ENCODE results near the gene CAPZB. TPM values are rescaled to one million over a fixed set of nuclear protein-coding genes. Genes with fewer than 3 reads are reported as not detected.
A peak's percentile ranks its signal among the peaks of the same experiment; 100 is the strongest.

Gene CAPZB
- total RNA-seq, 2 donors from 2014 or later = 336 to 373 TPM

DNA sequence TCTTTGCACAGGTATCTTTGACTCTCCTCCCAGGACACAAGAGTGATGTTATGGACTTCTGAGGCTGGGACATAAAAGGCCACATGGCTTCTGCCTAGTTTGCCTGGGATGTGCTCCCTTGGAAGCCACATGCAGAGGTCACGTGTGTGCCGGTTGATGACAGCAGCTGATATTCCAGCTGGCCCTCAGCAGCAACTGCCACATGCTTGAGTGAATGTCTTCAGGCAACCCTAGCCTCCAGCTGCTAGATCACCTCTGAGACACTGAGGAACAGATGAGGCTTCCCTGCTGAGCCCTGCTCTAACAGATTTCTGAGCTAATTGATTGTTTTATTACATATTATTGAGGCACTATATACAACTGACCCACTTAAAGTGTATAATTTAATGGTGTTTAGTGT is 185.1 kb downstream of the CAPZB start:
- no peak for ATAC-seq (replicated peaks in 1 of 2)
- H3K4me3 Mint-ChIP-seq = no peak overlapping the region
- H3K4me1 Mint-ChIP-seq (ENCODE audit: low read depth) = no peaks in the 10 kb centered on the region
- no peaks in the 10 kb centered on the region for H3K27me3 Mint-ChIP-seq (ENCODE audit: low read depth)
- peaks cover 8% of the 10 kb centered on the region in 2 donors for H3K9me3 Mint-ChIP-seq
- no peak for DNase-seq
- H3K36me3 Mint-ChIP-seq (ENCODE audit: insufficient read depth in 2 of 2) = peaks cover 11 to 18% of the 10 kb centered on the region in 2 donors
- no peak overlapping the region for H3K27ac Mint-ChIP-seq

DNA sequence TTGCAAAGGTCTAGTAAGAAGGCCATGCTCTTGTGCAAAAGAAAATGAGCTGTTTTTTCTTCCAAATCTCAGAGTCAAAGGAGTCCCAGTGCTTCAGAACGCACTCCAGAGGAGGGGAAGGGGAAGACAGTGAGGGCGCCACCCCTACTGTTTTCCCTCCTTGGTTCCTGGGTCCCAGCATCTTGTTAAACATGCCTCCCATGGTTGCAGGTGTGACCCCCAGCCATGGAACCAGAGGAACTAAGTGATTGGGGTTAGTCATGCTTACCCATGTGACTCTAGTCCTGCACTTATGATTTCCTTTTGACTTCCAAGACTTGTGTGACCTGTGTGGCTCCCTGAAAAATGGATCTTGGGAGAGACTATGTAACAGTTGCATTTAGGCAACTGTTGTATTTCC is 190.7 kb downstream of the CAPZB start:
- Mint-ChIP-seq H3K9me3 (peaks cover 11 to 18% of the 10 kb centered on the region in 2 donors), H3K4me3 (no peak overlapping the region), H3K27ac (no peak overlapping the region), H3K4me1 (ENCODE audit: low read depth) (no peaks in the 10 kb centered on the region), H3K36me3 (ENCODE audit: insufficient read depth in 2 of 2) (peaks cover 17 to 27% of the 10 kb centered on the region in 2 donors), H3K27me3 (ENCODE audit: low read depth) (peaks cover 3% of the 10 kb centered on the region)
- no peak for ATAC-seq (replicated peaks in 1 of 2)
- no peak for DNase-seq

DNA sequence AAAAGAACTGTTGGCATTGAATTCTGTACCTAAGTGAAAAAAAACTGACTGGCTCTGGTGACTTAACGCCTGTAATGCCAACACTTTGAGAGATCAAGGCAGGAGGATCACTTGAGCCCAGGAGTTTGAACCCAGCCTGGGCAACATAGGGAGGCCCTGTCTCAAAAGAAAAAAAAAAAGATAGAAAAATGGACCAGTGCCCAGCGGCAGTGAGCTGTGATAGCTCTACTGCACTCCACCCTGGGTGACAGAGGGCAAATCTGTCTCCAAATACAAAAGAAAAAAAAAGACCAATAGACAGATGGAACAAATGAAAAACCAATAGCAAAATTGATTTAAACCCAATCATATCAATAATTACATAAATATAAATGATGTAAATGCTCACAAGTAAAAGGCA is 196.1 kb downstream of the CAPZB start:
- ATAC-seq (replicated peaks in 1 of 2) (no peak), DNase-seq (no peak)
- H3K36me3 Mint-ChIP-seq (ENCODE audit: insufficient read depth in 2 of 2) = peaks cover 8 to 10% of the 10 kb centered on the region in 2 donors
- peaks cover 7% of the 10 kb centered on the region for H3K4me1 Mint-ChIP-seq (ENCODE audit: low read depth)
- H3K27ac Mint-ChIP-seq = no peak overlapping the region
- peak overlapping the region; percentile 52 to 61 for H3K4me3 Mint-ChIP-seq
- H3K27me3 Mint-ChIP-seq (ENCODE audit: low read depth) = peaks cover 22% of the 10 kb centered on the region
- H3K9me3 Mint-ChIP-seq = peaks cover 0 to 5% of the 10 kb centered on the region in 2 donors

Other genes starting within 250 kb of the CAPZB start
- gene EMC1, start 234.0 kb downstream of the CAPZB start, total RNA-seq = 10 to 100 TPM; 36.5 to 38.5 TPM
- 10 to 100 TPM; 43.7 to 52.7 TPM for gene MRTO4, start 233.7 kb downstream of the CAPZB start, total RNA-seq
- gene AKR7A3, start 196.8 kb downstream of the CAPZB start, total RNA-seq = under 1 TPM; 0.35 to 0.46 TPM
- gene AKR7A2, start 173.4 kb downstream of the CAPZB start, total RNA-seq = 10 to 100 TPM; 31.8 to 41.7 TPM
- gene SLC66A1, start 173.2 kb downstream of the CAPZB start, total RNA-seq = 10 to 100 TPM in 1 of 2 donors, 1 to 10 TPM in 1; 9.5 to 10.5 TPM
- gene NBL1, start 158.8 kb upstream of the CAPZB start, total RNA-seq = 10 to 100 TPM; 22.4 to 51.9 TPM
- under 1 TPM; 0.32 to 0.55 TPM for gene HTR6, start 179.3 kb upstream of the CAPZB start, total RNA-seq